Stimulated activated effector memory CD8-positive, alpha-beta T cell treated with anti-CD3 and anti-CD28 coated beads, Interleukin-12 subunit alpha, Interleukin-12 subunit beta, amount 100 ng/mL, for 72 hours (primary cell): ENCODE data around the gene SNAPC2.

Experiments
- ATAC-seq: fragments of 150-1000 bp; cut with Tn5 transposase; 2 replicates; pipeline ENCODE4 v1.10.0; 2021
- DNase-seq, 2 donors: peaks; one replicate each; pipeline ENCODE4 v3.0.0; 2021 to 2022; ENCODE audit warnings: low spot score in 2 of 2
- H3K27ac Mint-ChIP-seq: one replicate; pipeline ENCODE4 v1.8.0; 2022; ENCODE audit warnings: mild to moderate bottlenecking, mixed read lengths
- H3K36me3 Mint-ChIP-seq: one replicate; pipeline ENCODE4 v1.8.0; 2022; ENCODE audit warnings: mild to moderate bottlenecking, mixed read lengths
- H3K4me1 Mint-ChIP-seq: one replicate; pipeline ENCODE4 v1.8.0; 2022; ENCODE audit warnings: mixed read lengths
- H3K4me3 Mint-ChIP-seq: one replicate; pipeline ENCODE4 v1.8.0; 2022; ENCODE audit warnings: mild to moderate bottlenecking, mixed read lengths
- H3K9me3 Mint-ChIP-seq: one replicate; pipeline ENCODE4 v1.8.0; 2022; ENCODE audit warnings: mixed read lengths

Gene SNAPC2

DNA sequence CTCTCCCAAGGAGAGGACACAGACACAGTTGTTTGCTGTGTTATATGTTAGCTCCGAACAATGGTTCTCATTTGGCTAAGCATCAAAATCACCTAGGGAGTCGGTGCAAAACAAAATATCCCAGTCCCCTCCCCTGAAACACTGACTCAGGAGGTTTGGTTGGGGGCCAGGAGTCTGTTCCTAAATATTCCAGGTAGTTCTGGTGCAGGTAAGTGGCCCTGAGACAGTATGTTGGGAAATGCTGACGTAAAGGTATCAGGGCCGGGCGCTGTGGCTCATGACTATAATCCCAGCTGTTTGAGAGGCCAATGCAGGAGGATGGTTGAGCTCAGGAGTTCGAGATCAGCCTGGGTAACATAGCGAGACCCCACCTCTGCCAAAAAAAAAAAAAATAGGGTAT lies 18.8 kb upstream of the SNAPC2 start:
- no peak for ATAC-seq
- H3K9me3 Mint-ChIP-seq, result no peaks in the 10 kb centered on the region
- H3K36me3 Mint-ChIP-seq, result peaks cover 32% of the 10 kb centered on the region
- H3K4me1 Mint-ChIP-seq, result peaks cover 35% of the 10 kb centered on the region
- no peak for DNase-seq
- no peak overlapping the region for H3K27ac Mint-ChIP-seq
- H3K4me3 Mint-ChIP-seq, result no peak overlapping the region

DNA sequence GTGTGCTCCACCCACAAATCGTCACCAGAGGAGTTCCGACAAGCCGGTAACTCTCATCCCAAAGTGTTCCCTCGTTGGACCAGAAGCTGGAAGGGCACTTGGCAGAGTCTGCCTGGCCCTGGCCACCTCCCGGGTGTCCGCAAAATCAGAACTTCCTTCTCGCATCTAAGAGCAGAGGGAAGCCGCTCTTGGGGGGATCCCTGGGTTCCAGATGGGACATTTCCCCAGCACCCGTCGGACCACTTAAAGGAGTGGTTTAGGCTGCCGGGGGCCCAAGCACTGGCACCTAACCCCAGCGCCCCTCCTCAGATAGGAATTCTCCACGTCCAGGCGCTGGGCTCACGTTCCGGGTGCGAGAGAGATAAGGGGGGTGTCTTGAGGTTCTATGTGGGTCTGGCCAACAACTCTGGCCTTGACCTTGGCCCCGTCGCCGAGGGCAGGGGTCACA lies 17.3 kb upstream of the SNAPC2 start:
- peaks cover 42% of the 10 kb centered on the region for H3K4me1 Mint-ChIP-seq
- DNase-seq, result no peak
- H3K9me3 Mint-ChIP-seq, result no peaks in the 10 kb centered on the region
- no peak for ATAC-seq
- H3K4me3 Mint-ChIP-seq, result peak overlapping the region; percentile 95
- peaks cover 43% of the 10 kb centered on the region for H3K36me3 Mint-ChIP-seq
- H3K27ac Mint-ChIP-seq, result peak overlapping the region; percentile 96

DNA sequence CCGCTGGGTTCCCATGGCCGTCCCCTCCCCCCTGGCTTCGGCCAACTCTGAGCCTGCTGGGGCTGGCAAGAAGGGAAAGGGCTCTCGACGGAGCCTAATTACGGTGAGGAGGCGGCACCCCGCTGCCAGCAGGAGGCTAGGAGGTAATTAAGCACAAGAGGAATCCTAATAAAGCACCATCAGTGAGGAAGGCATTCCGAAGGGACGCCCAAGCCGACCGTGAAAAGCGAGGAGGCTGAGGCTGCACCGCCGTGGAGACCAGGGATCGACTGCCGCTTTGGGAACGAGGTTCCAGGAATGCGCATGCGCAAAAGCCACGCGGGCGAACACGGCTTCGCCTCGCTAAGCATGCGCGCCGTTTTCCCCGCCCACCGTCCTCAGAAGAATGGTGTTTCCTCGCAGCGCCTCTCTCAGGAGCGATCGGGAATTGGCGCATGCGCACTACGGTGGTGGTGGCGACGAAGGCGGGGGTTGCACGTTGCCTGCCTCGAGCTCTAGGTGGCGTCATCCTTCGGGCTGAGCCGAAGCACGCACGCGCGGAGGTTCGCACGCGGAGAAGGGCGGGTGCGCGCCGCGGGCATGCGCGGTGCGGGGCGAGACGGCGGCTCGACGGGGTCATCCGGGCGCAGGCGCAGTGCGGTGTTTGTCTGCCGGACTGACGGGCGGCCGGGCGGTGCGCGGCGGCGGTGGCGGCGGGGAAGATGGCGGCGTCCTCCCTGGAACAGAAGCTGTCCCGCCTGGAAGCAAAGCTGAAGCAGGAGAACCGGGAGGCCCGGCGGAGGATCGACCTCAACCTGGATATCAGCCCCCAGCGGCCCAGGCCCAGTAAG lies 16.7 kb upstream of the SNAPC2 start, which contains the start of gene MAP2K7:
Gene MAP2K7, plus strand, starts transcription at position 634 of the 830 bp plus-strand sequence. Its CDS starts 68 bp downstream, at position 702.
- peak within 1 kb of the TSS; percentile 95 for H3K4me3 Mint-ChIP-seq
- H3K36me3 Mint-ChIP-seq, result peaks cover 43% of the 10 kb centered on the region
- no peaks in the 10 kb centered on the region for H3K9me3 Mint-ChIP-seq
- H3K27ac Mint-ChIP-seq, result peak within 1 kb of the TSS; percentile 96
- DNase-seq (peak; percentile 100), ATAC-seq (peak; percentile 82)
- peaks cover 42% of the 10 kb centered on the region for H3K4me1 Mint-ChIP-seq

DNA sequence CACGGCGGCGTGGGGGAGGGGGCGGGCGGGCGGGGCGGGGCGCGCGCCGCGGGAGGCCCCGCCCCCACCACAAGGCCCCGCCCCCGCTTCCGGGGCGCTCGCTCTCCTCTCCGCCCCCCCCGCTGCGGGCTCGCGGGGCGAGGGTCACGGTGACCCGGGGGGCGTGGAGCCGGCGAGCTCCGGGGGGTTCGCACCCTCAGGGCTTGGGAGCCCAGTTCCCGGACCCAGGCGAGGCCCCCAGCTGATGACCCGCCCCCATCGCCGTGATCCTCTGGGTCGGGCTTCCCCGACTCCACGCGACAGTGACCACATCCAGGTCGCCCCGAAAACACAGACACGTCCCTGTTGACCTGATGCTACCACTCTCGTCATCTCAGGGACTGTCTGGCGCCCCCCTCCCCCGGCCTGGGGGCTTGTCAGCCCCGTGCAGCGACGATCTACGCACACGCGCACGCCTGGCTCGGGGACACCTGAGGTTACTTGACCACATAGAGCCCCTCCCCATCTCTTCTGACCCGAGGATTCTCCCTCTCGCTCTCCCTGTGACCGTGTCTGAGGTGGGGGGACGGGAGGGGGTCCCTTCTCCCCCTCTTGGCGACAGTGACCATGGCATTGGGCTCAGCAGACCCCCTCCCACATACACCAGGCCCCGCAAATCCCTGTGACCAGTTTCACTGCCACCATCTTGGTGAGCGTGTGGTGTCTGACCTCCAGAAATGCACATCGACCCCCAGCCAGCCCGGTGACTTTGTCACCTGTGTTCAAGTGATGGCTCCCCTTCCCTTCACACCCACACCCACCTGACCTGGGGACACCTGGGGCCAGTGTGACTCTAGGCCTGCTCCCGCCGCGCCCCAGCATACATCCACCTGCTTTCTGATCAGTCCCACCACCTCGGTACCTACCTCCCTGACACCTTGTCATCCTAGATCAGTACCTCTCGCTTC lies 15.8 kb upstream of the SNAPC2 start:
- H3K9me3 Mint-ChIP-seq, result no peaks in the 10 kb centered on the region
- peaks cover 43% of the 10 kb centered on the region for H3K36me3 Mint-ChIP-seq
- H3K27ac Mint-ChIP-seq, result peak overlapping the region; percentile 96
- peaks cover 42% of the 10 kb centered on the region for H3K4me1 Mint-ChIP-seq
- DNase-seq (peak; percentile 70 to 88), ATAC-seq (peak; percentile 67)
- peak overlapping the region; percentile 95 for H3K4me3 Mint-ChIP-seq

DNA sequence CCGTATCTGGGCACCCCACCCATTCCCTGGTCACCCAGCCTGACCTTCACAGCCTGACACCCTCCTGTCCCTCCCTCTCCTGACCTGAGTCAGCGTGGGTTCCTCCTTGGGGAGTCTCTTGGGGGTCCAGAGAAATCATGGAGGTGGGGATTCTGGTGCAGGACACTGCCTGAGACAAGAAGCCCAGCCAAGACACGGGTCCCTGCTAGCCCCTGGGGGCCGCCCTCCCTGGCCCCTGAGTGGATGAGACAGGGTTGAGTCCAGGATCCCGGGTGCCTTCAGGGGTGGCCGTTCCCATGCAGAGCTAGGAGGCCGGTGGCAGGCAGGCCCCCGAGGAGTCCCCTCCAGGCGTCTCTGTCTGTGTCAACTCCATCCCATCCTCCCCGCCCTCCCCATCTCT lies 14.9 kb upstream of the SNAPC2 start:
- peaks cover 44% of the 10 kb centered on the region for H3K36me3 Mint-ChIP-seq

DNA sequence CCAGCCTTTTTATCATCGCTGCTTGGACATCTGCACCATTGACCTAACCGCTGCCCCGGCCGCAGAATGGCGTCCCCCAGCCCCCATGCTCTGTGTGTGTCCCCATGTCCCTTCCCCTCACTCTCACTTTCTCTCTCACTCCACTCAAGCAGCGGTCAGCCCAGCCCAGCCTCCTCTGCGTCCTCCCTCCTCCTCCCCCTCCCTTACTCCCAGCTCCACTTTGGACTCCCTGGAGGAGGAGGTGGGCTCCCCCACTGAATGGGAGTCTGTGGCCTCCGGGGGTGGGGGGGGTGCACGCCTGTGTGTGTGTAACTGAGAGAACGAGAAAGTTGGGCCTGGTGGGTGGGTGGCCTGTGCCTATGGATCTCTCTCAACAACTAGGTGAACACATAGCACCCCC lies 14.3 kb upstream of the SNAPC2 start:
- no peak for DNase-seq
- peak overlapping the region; percentile 95 for H3K4me3 Mint-ChIP-seq
- peaks cover 42% of the 10 kb centered on the region for H3K4me1 Mint-ChIP-seq

More for the DNA sequence above, 14.9 kb upstream of the SNAPC2 start:
- peak overlapping the region; percentile 95 for H3K4me3 Mint-ChIP-seq
- H3K27ac Mint-ChIP-seq, result peak overlapping the region; percentile 96
- ATAC-seq (no peak), DNase-seq (peak in 1 of 2 donors; percentile 52)
- no peaks in the 10 kb centered on the region for H3K9me3 Mint-ChIP-seq
- peaks cover 42% of the 10 kb centered on the region for H3K4me1 Mint-ChIP-seq

DNA sequence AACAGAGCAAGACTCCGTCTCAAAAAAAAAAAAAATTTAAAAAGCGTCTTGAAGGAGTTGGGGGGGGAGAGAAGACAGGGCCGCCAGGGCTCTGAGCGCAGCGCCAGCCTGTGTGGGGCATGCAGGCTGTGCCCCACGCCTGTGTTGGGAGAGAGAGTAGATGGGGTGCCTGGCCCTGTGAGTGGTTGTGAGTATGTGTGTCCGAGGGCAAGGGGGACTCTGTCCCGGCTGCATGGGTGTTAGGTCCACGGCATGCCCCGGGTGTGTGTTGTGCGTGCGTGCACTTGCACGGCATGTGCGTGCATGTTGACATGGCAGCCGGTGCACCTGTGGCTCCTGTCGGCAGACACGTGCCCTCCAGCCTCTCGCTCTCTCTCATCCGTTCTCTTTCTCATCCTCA lies 13.0 kb upstream of the SNAPC2 start:
- Mint-ChIP-seq H3K9me3 (no peaks in the 10 kb centered on the region), H3K4me1 (peaks cover 42% of the 10 kb centered on the region), H3K36me3 (peaks cover 50% of the 10 kb centered on the region), H3K27ac (no peak overlapping the region), H3K4me3 (no peak overlapping the region)
- DNase-seq (peak in 1 of 2 donors; percentile 49), ATAC-seq (no peak)

More for the DNA sequence above, 14.3 kb upstream of the SNAPC2 start:
- Mint-ChIP-seq H3K9me3 (no peaks in the 10 kb centered on the region), H3K27ac (peak overlapping the region; percentile 96), H3K36me3 (peaks cover 50% of the 10 kb centered on the region)
- no peak for ATAC-seq

DNA sequence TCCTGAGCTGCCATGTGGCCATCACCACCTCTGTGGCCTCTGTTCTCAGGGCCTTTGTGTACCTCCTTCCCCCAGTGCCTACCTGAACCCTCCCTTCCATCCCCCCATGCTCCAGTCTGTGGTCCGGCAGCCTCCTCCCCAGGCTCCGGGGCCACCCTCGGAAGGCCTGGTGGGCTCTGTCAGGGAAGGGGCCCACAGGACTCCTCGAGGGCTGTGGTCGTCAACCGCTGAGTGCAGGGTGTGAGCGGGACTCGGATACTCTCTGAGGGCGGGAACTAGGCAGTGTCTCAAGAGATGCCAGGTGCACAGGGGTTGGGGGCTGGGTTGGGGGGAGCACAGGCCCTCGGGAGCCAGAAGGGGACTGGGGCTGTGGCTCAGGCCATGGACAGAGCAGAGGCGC lies 12.6 kb upstream of the SNAPC2 start:
- H3K4me3 Mint-ChIP-seq, result no peak overlapping the region
- no peak for ATAC-seq
- DNase-seq, result no peak
- H3K27ac Mint-ChIP-seq, result no peak overlapping the region
- H3K9me3 Mint-ChIP-seq, result no peaks in the 10 kb centered on the region
- H3K36me3 Mint-ChIP-seq, result peaks cover 51% of the 10 kb centered on the region
- H3K4me1 Mint-ChIP-seq, result peaks cover 41% of the 10 kb centered on the region

DNA sequence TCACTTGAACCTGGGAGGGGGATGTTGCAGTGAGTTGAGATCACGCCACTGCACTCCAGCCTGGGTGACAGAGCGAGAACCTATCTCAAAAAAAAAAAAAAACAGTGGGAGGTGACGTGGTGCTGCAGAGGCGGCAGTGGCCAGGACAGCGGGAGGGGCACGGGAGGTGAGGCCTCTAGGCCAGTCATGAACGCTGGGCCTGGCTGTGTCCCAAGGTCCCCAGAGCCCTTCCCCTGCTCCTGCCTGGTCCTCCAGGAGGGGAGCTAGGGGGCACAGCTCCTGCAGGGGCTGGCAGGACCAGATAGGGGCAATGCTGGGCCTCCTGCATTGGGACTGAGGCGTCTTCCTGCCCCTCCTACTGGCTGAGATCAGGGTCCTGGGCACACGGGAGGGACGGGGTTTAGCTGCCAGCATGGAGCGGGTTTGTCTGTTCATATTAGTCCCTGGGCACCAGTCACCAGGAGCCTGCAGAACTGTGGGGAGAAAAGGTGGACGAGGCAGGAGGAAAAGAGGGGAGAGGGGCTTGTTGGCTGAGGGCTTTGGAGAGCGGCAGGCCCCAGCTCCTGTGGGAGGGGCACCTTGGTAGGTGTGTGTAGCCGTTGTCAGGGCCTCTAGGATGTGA lies 11.9 kb upstream of the SNAPC2 start:
- H3K36me3 Mint-ChIP-seq, result peaks cover 53% of the 10 kb centered on the region
- ATAC-seq, result no peak
- H3K9me3 Mint-ChIP-seq, result no peaks in the 10 kb centered on the region
- no peak overlapping the region for H3K4me3 Mint-ChIP-seq
- no peak for DNase-seq
- H3K4me1 Mint-ChIP-seq, result peaks cover 41% of the 10 kb centered on the region
- no peak overlapping the region for H3K27ac Mint-ChIP-seq

DNA sequence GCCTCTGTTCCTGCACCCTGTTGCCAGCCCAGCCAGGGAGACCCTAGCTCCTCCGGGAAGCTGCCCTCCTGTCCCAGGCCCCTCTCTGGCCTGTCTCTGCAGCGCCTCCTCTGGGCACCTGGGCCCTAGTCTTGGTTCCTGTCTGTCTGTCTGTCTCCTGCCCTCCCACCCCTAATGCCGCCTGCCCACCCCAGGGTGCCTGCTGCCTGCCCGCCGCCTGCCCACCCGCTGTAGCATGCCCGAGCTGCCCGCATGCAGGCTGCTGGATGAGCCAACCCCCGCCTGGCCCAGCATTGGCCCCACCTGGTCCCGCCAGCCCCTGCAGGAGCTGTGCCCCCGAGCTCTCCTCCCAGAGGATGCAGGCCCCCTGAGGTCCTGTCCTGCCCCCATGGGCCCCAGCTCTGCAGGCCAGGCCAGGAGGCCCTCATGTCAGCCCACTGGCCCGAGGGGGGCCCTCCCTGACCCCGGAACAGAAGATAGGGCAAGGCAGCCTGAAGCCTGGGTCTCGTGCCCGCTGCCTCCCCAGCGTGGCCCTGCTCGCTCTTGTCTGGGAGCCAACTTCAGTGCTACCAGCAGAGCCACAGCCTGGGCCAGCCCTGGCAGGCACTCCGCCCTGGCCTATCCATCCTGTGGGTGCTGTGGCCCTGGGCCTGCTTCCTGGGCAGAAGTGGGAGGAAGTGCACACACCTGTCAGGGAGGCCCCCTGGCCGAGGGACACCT lies 11.2 kb upstream of the SNAPC2 start:
- Mint-ChIP-seq H3K9me3 (no peaks in the 10 kb centered on the region), H3K27ac (no peak overlapping the region), H3K4me1 (peaks cover 35% of the 10 kb centered on the region), H3K4me3 (no peak overlapping the region), H3K36me3 (peaks cover 47% of the 10 kb centered on the region)
- ATAC-seq (no peak), DNase-seq (no peak)

DNA sequence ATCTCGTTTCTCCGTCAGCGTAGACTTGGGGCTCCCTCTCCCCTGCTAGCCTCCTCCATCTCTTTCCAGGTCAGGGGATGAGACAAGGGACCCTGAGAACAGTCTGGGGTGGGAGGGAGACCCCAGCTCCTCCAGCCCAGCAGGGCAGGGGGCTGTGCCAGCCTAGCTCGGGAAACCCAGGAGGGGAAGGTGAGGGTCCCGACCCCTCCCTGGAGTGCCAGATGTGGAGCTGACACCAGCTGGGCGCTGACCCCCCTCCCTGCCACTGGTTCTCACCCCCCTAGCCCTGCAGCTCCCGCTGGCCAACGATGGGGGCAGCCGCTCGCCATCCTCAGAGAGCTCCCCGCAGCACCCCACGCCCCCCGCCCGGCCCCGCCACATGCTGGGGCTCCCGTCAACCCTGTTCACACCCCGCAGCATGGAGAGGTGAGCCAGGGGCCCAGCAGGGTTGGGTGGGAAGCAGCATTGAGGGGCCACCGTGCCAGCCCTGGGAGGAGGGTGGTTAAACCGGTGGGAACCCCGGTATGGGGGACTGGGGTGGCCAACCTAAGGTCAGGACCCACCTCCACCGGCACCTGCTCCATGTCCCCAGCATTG lies 10.6 kb upstream of the SNAPC2 start:
- Mint-ChIP-seq H3K9me3 (no peaks in the 10 kb centered on the region), H3K4me3 (no peak overlapping the region), H3K4me1 (peaks cover 32% of the 10 kb centered on the region), H3K36me3 (peaks cover 40% of the 10 kb centered on the region), H3K27ac (no peak overlapping the region)
- no peak for DNase-seq
- ATAC-seq, result no peak

DNA sequence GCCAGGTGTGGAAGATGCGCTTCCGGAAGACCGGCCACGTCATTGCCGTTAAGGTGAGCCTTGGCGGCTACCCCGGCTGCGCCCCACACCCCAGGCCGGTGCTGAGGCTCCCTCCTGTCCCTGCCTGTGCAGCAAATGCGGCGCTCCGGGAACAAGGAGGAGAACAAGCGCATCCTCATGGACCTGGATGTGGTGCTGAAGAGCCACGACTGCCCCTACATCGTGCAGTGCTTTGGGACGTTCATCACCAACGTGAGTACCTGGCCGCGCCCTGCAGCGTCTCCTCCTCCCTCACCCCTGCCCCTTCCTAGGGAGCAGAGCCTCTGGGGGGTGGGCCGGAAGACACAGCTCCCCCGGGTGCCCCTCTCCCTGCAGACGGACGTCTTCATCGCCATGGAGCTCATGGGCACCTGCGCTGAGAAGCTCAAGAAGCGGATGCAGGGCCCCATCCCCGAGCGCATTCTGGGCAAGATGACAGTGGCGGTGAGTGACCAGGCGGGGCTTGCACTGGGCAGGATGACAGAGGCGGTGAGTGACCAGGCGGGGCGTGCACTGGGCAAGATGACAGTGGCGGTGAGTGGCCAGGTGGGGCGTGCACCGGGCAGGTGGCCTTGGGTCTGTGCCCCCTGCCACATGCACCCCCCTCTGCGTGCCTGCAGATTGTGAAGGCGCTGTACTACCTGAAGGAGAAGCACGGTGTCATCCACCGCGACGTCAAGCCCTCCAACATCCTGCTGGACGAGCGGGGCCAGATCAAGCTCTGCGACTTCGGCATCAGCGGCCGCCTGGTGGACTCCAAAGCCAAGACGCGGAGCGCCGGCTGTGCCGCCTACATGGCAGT lies 9.6 kb upstream of the SNAPC2 start:
- Mint-ChIP-seq H3K27ac (no peak overlapping the region), H3K4me1 (peaks cover 25% of the 10 kb centered on the region), H3K4me3 (no peak overlapping the region), H3K36me3 (peaks cover 30% of the 10 kb centered on the region), H3K9me3 (no peaks in the 10 kb centered on the region)
- DNase-seq (no peak), ATAC-seq (no peak)

DNA sequence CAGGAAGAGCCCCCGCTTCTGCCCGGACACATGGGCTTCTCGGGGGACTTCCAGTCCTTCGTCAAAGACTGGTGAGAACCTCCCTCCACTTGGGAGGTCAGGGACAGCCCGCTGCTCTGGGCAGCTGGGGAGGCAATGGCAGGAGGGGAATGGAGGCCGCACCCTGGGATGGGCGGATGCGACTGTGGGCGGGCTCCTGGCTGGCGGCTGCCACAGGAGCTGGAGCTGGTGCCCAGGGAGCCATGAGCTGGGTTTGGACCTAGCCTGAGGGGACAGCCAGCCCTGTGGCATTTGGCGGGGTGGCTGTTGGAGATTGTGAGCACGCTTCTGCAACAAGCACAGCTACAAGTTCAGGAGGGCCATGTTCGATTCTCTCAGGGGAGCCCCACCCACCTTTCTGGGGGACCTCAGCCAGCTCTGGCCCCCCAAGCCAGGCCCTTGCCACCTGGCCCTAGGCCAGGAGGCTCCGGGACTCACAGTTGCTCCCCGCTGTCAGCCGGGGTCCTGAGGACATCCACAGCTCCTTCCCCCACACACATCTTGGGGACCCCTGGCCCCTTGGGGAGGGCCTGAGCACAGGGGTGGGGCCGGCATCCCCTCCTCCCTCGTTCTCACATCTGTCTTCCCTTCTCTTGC lies 8.5 kb upstream of the SNAPC2 start:
- DNase-seq (peak in 1 of 2 donors; percentile 49), ATAC-seq (no peak)
- H3K4me3 Mint-ChIP-seq, result no peak overlapping the region
- H3K36me3 Mint-ChIP-seq, result peaks cover 26% of the 10 kb centered on the region
- no peaks in the 10 kb centered on the region for H3K9me3 Mint-ChIP-seq
- no peak overlapping the region for H3K27ac Mint-ChIP-seq
- peaks cover 23% of the 10 kb centered on the region for H3K4me1 Mint-ChIP-seq
